HepG2 (cell line): ENCODE results near the gene CD320. TPM values are rescaled to one million over a fixed set of nuclear protein-coding genes. Genes with fewer than 3 reads are reported as not detected.
A peak's percentile ranks its signal among the peaks of the same experiment; 100 is the strongest.

Experiments used
- GATA4 ChIP-seq: sonication (generic); IDR thresholded peaks from 2 replicates; pipeline ENCODE4 v1.6.1; 2016; ENCODE audit warnings: antibody characterized with exemption, low read depth, borderline replicate concordance
- ISX ChIP-seq: sonication (generic); formaldehyde crosslinking; conservative IDR thresholded peaks from 2 replicates; pipeline ENCODE4 v1.5.0; 2020; ENCODE audit warnings: missing genetic modification reagents
- PCBP1 ChIP-seq: fragments of 200-400 bp; formaldehyde crosslinking; IDR thresholded peaks from 2 replicates; pipeline ENCODE4 v1.6.1; 2017; ENCODE audit warnings: mild to moderate bottlenecking, low read depth, low read length, borderline replicate concordance
- SALL2 ChIP-seq: sonication (generic); formaldehyde crosslinking; IDR thresholded peaks from 2 replicates; pipeline ENCODE4 v1.8.1; 2023; ENCODE audit warnings: mild to moderate bottlenecking, missing genetic modification reagents, inconsistent platforms
- ZNF430 ChIP-seq: sonication (generic); formaldehyde crosslinking; IDR thresholded peaks from 2 replicates; pipeline ENCODE4 v1.9.0; 2021; ENCODE audit warnings: mild to moderate bottlenecking, missing genetic modification reagents
- ZNF572 ChIP-seq: sonication (generic); formaldehyde crosslinking; IDR thresholded peaks from 2 replicates; pipeline ENCODE4 v1.5.1; 2020; ENCODE audit warnings: mild to moderate bottlenecking, missing genetic modification reagents
- ZSCAN30 ChIP-seq: sonication (generic); formaldehyde crosslinking; IDR thresholded peaks from 2 replicates; pipeline ENCODE4 v1.5.0; 2020; ENCODE audit warnings: mild to moderate bottlenecking, missing genetic modification reagents
- polyA plus RNA-seq, 8 experiments: library from polyadenylated mRNA; depleted of rRNA in 3 of 8; stranded (reverse) in 7 of 8; unstranded in 1 of 8; fragments of >200 nt; fragmentation: Illumina TruSeq in 4 of 8; extraction: Trizol in 4 of 8; gene quantifications; 2 replicates each; pipeline versions ENCODE4 v1.2.1 to v1.2.3, GENCODE V29; 2011 to 2016; ENCODE audit warnings: low read depth in 4 of 8, missing spikeins in 1 of 8, mixed read lengths in 1 of 8; ENCODE audit not compliant: insufficient read depth in 1 of 8
- total RNA-seq, 5 experiments: library from RNA; depleted of rRNA; stranded (reverse); fragments of >200 nt; fragmentation: Illumina TruSeq; extraction: Trizol; gene quantifications; 2 replicates each; pipeline ENCODE4 v1.2.3, GENCODE V29; 2016; ENCODE audit warnings: low read depth in 1 of 5
- TF ChIP-seq, protein P1 (sequence below): sonication (generic); formaldehyde crosslinking; IDR thresholded peaks from 2 replicates; pipeline ENCODE4 v1.4.0; 2020; ENCODE audit warnings: mild to moderate bottlenecking, low read depth, missing genetic modification reagents
- TF ChIP-seq, protein P2 (sequence below): sonication (generic); formaldehyde crosslinking; IDR thresholded peaks from 2 replicates; pipeline ENCODE4 v1.9.0; 2022; ENCODE audit warnings: low read depth, missing genetic modification reagents
- TF ChIP-seq, protein P3 (sequence below): sonication (generic); formaldehyde crosslinking; IDR thresholded peaks from 2 replicates; pipeline ENCODE4 v1.4.0; 2020; ENCODE audit warnings: mild to moderate bottlenecking, missing genetic modification reagents
- TF ChIP-seq, protein P4 (sequence below), 2 experiments: sonication (generic) in 1 of 2; formaldehyde crosslinking in 1 of 2; IDR thresholded peaks; 2 replicates each; pipeline versions ENCODE4 v1.6.1 to v1.9.0; 2014 to 2022; ENCODE audit warnings: antibody characterized with exemption in 1 of 2, borderline replicate concordance in 1 of 2, inconsistent platforms in 1 of 2, low read depth in 1 of 2, missing genetic modification reagents in 1 of 2
- TF ChIP-seq, protein P5 (sequence below): fragments of 450-650 bp; IDR thresholded peaks from 2 replicates; pipeline ENCODE4 v1.6.1; 2016
- TF ChIP-seq, protein P6 (sequence below): sonication (generic); formaldehyde crosslinking; IDR thresholded peaks from 2 replicates; pipeline ENCODE4 v1.8.0; 2022; ENCODE audit warnings: mild to moderate bottlenecking, missing genetic modification reagents, moderate library complexity
- TF ChIP-seq, protein P7 (sequence below): sonication (generic); formaldehyde crosslinking; IDR thresholded peaks from 2 replicates; pipeline ENCODE4 v1.4.0; 2020; ENCODE audit warnings: mild to moderate bottlenecking, missing genetic modification reagents

The CD320 gene
- total and polyA plus RNA-seq, 2 of the 13 experiments (the other 11 are each of a cell fraction or from before 2014, with no cell fraction given): 83.1 to 99.9 TPM

DNA sequence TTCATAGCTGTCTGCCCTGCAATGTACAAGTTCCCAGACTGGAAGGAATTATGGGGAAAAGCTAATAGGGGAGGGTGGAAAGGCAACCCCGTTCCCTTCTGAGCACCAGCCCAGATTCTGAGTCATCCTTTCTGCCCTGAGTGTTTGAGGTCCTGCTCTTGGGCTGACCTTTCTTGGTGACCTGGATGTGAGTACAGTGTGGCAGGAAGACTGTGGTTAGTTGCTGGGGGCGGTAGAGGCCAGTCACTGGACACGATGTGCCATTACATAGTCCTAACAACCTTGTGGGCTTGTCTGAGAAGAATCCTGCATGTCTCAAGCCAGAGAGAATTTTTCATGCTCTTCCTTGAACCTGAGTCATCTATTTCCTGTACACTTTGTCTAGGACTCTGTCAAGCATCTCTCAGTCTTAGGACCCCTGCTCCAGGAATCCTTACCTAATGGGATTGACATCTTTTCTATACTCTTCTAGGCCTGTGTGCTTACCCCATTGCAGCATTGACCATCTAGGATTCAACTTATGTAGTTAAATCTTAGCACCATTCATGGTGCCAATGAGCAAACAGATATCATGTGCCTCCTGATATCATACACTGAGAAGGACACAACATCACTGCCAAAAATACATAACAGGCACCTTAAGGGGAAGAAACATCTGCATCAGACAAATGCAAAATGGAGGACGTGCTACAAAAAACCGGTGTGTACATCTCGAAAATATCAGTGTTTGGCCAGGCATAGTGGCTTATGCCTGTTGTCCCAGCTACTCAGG is 47.7 kb upstream of the CD320 start (continued):
- TF ChIP-seq, protein P1, sequence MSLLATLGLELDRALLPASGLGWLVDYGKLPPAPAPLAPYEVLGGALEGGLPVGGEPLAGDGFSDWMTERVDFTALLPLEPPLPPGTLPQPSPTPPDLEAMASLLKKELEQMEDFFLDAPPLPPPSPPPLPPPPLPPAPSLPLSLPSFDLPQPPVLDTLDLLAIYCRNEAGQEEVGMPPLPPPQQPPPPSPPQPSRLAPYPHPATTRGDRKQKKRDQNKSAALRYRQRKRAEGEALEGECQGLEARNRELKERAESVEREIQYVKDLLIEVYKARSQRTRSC (CRISPR knock-in tag): no peak
- TF ChIP-seq ZNF572 (no peak), PCBP1 (no peak), ZSCAN30 (CRISPR knock-in tag) (no peak), ISX (no peak), ZNF430 (no peak), SALL2 (CRISPR knock-in tag) (no peak), GATA4 (no peak)
- TF ChIP-seq, protein P2, sequence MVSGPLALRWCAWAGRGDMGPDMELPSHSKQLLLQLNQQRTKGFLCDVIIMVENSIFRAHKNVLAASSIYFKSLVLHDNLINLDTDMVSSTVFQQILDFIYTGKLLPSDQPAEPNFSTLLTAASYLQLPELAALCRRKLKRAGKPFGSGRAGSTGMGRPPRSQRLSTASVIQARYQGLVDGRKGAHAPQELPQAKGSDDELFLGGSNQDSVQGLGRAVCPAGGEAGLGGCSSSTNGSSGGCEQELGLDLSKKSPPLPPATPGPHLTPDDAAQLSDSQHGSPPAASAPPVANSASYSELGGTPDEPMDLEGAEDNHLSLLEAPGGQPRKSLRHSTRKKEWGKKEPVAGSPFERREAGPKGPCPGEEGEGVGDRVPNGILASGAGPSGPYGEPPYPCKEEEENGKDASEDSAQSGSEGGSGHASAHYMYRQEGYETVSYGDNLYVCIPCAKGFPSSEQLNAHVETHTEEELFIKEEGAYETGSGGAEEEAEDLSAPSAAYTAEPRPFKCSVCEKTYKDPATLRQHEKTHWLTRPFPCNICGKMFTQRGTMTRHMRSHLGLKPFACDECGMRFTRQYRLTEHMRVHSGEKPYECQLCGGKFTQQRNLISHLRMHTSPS: peak; percentile 29; the same call in 1 of the 2 replicates
- TF ChIP-seq, protein P3, sequence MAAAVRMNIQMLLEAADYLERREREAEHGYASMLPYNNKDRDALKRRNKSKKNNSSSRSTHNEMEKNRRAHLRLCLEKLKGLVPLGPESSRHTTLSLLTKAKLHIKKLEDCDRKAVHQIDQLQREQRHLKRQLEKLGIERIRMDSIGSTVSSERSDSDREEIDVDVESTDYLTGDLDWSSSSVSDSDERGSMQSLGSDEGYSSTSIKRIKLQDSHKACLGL: no peak
- TF ChIP-seq, protein P4, sequence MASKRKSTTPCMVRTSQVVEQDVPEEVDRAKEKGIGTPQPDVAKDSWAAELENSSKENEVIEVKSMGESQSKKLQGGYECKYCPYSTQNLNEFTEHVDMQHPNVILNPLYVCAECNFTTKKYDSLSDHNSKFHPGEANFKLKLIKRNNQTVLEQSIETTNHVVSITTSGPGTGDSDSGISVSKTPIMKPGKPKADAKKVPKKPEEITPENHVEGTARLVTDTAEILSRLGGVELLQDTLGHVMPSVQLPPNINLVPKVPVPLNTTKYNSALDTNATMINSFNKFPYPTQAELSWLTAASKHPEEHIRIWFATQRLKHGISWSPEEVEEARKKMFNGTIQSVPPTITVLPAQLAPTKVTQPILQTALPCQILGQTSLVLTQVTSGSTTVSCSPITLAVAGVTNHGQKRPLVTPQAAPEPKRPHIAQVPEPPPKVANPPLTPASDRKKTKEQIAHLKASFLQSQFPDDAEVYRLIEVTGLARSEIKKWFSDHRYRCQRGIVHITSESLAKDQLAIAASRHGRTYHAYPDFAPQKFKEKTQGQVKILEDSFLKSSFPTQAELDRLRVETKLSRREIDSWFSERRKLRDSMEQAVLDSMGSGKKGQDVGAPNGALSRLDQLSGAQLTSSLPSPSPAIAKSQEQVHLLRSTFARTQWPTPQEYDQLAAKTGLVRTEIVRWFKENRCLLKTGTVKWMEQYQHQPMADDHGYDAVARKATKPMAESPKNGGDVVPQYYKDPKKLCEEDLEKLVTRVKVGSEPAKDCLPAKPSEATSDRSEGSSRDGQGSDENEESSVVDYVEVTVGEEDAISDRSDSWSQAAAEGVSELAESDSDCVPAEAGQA (IDR thresholded peaks at IDR 0.05; ENCODE audit: low read depth): no peak
- TF ChIP-seq, protein P4 (CRISPR knock-in tag; IDR thresholded peaks at IDR 0.05; ENCODE audit: borderline replicate concordance): no peak
- TF ChIP-seq, protein P5, sequence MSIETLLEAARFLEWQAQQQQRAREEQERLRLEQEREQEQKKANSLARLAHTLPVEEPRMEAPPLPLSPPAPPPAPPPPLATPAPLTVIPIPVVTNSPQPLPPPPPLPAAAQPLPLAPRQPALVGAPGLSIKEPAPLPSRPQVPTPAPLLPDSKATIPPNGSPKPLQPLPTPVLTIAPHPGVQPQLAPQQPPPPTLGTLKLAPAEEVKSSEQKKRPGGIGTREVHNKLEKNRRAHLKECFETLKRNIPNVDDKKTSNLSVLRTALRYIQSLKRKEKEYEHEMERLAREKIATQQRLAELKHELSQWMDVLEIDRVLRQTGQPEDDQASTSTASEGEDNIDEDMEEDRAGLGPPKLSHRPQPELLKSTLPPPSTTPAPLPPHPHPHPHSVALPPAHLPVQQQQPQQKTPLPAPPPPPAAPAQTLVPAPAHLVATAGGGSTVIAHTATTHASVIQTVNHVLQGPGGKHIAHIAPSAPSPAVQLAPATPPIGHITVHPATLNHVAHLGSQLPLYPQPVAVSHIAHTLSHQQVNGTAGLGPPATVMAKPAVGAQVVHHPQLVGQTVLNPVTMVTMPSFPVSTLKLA: no peak
- TF ChIP-seq, protein P6, sequence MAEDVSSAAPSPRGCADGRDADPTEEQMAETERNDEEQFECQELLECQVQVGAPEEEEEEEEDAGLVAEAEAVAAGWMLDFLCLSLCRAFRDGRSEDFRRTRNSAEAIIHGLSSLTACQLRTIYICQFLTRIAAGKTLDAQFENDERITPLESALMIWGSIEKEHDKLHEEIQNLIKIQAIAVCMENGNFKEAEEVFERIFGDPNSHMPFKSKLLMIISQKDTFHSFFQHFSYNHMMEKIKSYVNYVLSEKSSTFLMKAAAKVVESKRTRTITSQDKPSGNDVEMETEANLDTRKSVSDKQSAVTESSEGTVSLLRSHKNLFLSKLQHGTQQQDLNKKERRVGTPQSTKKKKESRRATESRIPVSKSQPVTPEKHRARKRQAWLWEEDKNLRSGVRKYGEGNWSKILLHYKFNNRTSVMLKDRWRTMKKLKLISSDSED (CRISPR knock-in tag): no peak
- TF ChIP-seq, protein P7, sequence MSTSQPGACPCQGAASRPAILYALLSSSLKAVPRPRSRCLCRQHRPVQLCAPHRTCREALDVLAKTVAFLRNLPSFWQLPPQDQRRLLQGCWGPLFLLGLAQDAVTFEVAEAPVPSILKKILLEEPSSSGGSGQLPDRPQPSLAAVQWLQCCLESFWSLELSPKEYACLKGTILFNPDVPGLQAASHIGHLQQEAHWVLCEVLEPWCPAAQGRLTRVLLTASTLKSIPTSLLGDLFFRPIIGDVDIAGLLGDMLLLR (CRISPR knock-in tag): no peak
